Stimulated activated CD4-positive, alpha-beta T cell treated with anti-CD3 and anti-CD28 coated beads, Interleukin-1b, Interleukin-23, amount 100 ng/mL, for 24 hours (primary cell): ENCODE results near the gene GREM2.
A peak's percentile ranks its signal among the peaks of the same experiment; 100 is the strongest.

Experiments used
- DNase-seq, 4 experiments: peaks; one replicate each; pipeline ENCODE4 v3.0.0-alpha.2; 2020; ENCODE audit warnings: low read depth in 4 of 4, low spot score in 1 of 4

Gene GREM2

DNA sequence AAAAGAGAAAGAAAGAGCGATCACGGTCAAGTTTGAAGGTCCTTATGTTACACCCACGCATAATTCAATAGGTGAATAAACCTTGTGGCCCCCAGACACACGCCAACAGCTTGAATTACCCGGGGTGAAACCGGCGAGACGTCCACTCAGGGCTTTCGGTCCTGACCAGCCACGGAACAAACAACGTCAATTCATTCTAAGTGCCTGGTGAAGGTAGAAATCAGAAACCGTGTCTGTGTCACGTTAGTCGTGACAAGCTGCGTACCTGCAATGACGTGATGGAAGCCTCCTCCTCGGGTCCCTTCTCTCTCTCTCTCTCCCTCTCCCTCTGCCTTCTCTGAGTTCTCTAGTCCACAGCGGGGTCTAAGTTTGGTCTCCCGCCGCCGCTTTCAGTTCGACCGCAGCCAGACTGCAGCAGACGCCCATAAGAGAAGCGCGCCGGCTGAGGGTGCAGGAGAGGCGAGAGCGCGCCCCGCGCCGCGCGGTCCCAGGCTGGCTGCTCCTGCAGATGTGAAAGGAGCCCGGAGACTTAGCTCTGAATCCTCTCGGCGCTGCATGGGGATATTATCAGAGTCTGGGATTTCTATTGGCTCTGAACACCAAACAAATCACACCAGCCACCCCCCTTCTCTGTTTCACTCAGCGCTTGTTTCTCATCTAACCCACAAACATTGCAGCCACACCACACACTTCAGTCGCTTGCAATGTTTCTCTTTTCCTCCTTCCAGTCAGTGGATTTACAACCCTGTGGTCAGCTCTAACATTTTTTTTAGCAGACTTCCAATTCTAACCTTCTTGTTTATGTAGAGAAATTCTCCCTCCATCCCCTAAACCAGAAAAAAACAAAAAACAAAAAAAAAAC is at the start of gene GREM2:
Gene GREM2 (minus strand): TSS at position 537 of the 862 bp plus-strand sequence. CDS start 118,680 bp downstream, outside the sequence.
- peak in 2 of 4 experiments; percentile 0 to 16 for DNase-seq

DNA sequence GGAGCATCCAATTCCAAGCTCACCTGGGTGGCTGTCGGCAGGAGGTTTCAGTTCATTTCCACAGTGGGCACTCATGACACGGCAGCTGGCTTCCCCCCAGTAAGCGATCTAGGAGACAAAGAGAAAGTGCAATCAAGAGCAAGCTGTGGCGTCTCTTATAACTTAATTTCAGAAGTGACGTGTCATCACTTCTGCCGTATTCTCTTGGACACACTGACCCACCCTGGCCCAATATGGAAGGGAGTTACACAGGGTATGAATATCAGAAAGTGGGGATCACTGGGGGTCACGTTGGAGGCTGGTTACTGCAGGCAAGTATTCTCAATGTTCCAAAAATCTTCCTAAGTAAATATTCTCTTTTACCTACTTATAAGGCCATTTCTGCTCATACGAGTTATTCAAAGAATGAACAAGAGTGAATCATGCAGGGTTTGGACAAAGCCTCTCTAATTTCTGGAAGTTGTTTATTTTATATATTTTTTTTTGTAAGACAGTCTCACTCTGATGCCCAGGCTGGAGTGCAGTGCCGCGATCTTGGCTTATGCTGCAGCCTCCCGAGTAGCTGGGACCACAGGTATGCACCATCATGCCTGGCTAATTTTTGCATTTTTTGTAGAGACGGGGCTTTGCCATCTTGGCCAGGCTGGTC is 46.5 kb upstream of the GREM2 start:
- DNase-seq = no peak

DNA sequence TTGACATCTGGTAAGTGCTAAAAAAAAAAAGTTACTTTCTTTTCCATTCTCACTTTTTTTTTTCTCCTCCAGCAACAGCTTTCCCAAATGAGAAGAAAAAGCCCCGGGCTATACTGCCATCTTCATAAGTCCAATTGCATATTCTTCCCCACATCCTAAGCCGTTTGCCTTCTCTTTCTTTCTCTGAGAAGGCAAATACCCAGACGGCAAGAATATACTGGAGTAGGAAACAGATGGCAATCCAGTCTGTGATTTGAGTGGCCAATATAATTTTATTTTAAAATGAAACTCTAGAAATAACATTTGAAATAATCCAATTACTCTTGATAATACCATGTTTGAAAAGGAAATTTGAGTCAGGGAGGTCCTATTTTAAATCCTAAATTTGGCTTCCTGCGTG is 44.6 kb upstream of the GREM2 start:
- no peak for DNase-seq

DNA sequence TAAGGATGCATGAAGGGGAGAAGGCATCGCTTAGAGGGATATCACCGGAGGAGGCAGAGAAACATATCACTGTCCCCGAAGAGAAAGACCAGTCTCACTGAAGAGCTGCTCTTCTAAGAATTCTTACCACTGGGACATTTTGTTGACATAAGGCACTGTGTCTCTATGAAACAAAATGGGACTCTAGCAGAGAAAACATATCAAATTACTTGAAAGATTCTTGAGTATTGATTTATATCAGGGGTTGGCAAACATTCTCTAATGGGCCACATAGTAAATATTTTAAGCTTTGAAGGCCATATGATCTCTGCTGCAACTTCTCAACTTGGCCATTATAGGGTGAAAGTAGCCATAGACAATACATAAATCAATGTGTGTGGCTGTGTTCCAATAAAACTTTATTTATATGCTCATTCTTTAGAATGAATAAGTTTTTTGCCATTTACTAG is 41.0 kb upstream of the GREM2 start:
- no peak for DNase-seq

DNA sequence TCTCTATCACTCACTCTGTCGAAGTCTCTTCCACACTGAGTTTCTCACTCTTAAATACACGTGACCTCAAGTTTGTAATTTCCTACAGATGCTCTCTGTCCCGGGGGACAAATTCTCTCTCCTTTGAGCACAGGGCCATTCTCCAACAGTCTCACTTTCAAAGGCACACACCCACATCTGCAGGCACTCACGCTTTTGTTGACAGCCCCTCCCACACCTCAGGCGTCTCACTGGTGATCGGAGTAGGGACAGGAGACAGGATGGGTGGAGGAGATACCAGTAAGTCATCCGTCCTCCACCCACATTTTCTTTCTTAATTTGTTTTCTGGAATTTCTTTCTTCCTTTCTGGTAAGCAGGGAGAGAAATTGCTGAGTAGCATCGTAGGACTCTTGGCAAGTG is 40.6 kb upstream of the GREM2 start:
- no peak for DNase-seq

DNA sequence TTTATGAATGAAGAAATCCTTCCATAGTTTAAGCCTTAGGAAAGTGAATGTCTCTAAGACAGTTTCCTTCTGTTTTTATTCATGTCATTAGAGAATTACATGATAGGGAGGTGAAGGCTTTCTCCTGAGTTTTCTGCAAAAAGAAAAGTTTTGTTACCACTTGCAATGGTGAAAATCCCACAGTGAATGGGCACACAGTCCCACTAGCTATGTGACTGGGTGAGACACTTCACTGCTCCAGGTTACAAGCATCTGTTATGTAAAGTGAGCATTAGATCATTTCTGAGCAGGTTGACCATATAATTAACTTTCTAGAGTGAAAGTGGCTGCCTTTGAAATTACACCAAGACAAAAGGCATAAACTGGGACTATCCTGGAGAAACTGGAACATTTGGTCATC is 38.9 kb upstream of the GREM2 start:
- DNase-seq = no peak

DNA sequence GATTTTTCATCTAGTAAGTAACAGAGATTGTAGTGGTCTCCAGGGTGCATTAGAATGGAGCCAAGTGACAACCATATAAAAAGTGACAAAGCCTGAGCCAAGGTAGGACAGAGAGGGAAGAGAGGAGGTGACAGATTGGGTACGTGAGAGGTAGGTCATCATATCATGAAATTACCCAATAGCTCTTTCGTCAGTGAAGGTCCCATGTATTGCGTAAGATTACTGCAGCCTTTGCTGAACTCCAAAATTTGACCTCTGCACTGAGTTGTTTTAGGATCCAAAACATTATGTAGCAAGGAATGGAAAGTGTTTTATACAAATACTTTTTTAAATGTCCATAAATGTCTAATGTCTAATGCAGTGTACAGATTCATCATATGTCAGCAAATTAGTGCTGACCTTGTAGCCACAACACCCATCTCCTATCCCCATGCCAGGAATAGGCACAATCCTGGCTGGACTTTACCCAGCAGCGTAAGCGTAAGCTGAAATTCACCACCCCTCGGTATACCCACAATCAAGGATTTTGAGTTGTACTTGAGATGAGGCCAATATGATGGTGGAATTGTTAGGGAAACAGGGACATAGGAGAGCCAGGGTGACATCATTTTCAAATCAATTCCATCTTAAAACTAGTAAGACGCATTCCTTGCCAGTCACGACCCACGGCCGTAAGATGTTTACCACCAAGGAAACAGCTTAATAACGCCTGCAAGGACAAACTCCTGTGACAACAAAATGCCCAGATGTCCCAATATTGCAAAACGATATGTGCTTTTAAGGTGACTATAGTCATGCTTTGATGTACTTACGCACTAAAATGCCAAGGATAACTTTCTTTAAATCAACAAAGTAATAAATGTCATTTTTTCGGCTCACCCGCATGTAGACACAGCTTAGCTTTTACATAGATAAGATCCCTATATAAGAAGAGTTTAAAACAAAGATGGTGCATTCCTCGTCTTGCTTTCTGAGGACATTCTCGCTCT is 38.1 kb upstream of the GREM2 start:
- DNase-seq = no peak

DNA sequence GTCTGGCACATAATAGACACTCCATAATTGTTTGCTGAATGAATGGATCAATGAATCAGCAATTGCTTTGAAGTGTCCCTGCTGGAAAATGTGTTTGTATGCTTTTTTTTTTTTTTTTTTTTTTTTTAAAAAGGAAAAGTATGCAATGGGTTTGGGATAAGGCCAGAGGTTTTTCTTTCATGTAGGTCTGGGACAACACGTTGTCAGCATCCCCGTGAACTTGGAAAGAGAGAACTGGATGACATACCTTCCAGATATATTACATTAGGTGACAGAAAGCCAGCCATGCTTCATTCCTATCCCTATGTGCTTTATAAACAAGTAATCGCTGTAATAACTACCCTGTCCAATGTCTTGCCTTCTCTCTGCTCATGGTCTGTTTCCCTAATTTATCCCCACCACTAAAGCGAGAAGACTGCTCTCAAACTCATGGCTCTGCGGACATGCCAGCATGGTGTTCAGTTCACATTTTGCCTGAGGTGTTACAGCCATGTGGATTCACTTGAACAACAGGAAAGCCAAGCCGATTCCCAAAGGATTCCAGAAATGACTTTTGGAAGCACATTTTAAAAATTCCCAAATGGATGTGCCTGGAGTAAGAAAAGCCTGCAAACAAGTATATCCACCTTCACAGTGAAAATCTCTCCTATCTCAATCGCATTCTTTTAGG is 34.8 kb upstream of the GREM2 start:
- no peak for DNase-seq

DNA sequence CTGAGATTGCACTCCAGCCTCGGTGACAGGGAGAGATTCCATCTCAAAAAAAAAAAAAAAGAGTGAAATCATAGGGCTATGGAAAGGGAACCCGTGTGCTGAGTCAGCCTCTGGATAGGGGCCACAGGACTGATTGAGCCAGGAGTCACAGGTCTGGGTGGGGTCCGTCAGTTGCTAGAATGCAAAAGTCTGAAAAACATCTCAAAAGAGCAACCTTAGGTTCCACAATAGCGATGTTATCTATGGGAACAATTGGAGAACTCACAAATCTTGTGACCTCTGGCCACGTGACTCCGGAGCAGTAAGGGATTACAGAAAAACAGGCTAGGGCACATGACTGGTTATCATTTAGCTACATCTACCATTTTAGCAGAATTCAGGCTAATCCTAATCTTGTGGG is 32.8 kb upstream of the GREM2 start:
- DNase-seq = no peak

DNA sequence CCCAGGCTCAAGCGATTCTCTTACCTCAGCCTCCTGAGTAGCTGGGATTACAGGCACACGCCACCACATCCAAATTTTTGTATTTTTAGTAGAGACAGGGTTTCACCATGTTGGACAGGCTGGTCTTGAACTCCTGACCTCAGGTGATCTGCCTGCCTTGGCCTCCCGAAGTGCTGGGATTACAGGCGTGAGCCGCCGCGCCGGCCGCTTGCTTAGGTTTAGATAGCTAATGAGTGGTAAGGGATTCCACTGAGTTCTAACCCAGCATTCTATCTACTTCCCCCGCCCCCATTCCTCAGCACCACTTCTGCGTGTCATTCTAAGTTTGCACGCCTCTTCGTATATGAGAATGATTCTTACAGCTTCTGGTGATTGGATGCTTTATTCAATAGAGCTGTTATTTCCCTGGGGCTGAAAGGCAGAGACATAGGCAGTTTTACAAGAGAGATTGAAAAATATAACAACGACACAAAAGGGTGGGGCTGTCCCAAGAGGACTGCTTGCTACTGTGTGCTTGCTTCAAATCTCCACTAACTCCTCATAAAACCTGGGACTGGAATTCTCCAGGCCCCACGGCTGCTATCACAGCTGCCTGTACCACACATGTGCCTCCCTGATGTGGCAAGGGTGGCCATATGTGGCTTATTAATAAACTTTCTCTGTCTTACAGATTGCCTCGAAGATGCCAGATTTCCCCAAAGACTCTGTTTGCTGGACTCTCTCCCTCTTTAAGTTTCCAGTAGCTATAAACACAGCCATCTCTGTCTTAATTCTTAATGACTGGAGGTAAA is 23.7 kb upstream of the GREM2 start:
- no peak for DNase-seq

DNA sequence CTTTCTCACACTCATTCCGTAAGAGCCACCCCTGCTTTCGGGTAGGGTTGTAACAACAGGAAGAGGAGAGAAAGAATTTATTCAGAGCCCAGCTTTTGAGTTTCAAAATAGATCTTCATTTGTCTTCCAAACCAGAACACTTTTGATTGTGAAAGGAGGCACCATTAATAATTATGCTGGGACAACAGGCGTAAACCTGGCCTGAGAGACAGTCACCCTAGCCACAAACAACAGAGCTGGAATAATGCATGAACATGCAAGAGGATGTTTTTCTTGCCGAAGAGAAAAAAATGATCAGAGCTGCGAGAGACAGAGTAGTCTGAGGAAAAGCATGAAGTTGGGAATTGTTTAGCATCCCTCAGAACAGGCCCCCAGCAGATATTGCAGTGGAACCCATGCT is 18.5 kb upstream of the GREM2 start:
- no peak for DNase-seq

DNA sequence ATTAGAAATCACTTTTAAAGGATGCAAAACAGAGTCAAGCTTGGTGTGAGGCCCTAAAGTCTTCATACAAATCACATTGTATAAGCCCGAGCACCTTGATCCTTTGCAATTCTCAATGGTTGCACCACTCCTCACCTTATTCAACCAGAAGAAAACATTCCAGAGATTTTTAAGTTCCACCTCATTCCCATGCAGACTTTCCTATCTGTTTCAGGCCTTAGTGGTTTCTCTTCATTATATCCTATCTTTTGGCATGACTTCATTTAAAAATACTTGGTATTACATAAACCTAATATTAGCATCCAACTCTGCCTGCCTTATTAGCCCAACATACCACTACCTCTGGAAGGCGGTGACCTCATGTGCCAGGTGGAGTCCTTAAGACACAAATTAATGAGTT is 9.3 kb upstream of the GREM2 start:
- no peak for DNase-seq

DNA sequence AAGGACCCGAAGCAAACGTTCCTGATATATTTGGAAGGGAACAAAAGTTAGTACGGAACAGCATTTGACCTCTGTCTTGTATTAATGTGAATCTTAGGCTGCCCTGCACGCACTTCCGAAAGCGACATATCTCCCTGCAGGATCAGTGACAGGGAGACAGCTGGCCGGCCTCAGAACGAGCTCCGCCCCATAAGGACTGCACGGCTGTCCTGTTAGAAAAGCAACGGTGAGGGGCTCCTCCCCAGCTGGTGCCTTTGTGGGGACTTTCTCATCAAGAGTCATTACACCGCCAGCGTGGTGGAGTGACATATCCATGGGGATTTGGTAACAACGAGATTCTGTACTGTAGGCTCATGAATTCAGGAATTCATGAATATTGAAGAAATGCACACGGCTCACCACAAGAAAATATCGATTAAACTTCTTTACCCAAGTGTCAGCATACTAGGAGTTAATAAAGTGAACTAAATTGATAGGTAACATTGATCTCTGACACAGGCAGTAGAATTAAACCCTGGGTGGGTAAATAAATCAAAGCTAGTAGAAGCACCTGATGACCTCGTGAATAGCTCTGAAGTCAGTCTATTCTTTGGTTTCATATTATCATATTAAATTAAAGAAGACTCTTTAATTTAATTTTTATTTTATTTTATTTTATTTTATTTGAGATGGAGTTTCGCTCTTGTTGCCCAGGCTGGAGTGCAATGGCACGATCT is 8.1 kb upstream of the GREM2 start:
- no peak for DNase-seq

DNA sequence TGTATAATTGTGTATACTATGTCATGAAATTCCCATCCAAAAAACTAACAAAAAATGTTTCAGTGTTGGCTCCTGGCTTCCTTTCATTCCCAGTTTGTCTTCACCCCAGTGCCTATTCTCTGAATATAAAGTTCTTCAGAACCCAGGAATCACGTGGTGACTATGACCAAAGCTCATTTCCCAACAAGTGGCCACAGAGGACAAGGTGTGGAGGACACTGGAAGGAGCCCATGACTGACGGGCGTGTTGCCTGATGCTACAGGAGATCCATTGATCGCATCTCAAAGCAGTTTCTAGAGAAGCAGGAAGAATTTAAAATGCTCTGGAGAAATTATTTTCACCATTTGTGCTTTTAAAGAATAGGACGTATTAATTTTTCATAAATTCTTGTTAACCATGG is 7.4 kb upstream of the GREM2 start:
- DNase-seq = no peak

DNA sequence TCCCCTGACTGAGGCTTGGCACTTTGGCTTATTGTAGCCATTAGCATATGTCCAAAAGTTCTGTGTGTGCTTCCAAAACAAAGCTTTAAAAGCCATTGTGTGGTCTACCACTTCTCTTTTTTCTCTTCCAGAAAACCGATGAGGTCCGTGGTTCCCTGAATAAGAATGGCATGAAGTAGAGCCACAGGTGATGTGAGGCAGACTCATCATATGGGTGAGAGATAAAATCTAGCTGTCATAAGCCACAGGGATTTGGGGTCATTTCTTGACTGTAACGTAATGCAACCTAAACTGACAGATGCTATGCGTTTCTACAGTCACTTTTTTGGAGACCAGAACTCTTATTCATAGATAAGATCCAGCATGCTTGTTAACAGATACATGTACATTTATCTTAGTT is 7.0 kb upstream of the GREM2 start:
- no peak for DNase-seq

DNA sequence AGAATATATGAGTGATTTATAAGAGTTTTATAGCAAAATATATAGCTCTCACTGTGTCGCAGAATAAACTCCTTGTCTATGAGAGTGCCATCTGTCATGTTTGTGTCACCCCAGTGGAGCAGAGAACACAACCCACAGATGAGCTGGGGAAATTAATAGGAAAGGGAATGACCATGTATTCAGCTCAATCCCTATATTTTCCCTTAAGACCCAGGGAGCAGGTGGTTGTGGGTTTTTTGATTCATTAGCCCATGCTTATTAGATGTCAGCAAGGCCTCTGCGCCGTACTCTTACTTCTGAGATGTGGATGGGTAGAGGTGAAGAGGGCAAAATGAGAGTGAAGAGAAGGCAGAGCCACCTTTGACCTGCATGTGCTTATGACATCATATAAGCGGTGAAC is 4.1 kb upstream of the GREM2 start:
- no peak for DNase-seq

DNA sequence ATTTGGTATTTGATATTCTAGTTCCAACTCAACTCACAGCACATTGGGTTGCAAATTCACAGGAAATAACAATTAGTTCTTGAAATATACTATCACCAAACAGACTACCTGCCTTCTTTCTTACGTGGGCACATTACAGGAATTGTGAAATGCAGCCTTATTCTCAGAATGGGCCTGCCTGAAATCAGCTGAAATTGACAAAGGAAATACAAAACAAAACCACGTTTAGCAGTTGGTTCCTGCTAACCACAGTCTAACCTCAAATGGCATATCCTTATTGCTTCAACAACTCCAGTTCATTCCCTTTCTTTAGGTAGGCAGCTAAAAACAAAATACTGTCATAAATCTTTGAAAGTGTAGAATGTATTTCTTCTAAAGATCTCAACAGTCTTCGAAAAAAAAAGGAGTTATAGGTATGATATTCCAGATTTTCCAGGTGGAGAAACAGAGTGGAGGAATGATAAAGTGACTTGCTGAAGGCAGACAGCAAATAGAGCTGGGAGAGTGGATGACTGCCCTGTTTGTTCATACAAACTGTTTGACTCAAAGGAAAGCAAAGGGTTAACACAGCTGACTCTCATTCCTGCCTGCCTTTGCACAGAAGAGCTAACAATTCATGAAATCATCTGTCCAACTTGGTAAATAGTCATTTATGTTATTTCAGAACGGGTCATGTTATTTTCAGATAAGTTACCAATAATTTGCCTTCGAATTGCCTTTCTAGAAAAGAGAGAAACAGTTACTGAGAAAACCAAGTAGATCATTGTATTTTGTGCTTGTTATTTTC is 1.6 kb upstream of the GREM2 start:
- no peak for DNase-seq

DNA sequence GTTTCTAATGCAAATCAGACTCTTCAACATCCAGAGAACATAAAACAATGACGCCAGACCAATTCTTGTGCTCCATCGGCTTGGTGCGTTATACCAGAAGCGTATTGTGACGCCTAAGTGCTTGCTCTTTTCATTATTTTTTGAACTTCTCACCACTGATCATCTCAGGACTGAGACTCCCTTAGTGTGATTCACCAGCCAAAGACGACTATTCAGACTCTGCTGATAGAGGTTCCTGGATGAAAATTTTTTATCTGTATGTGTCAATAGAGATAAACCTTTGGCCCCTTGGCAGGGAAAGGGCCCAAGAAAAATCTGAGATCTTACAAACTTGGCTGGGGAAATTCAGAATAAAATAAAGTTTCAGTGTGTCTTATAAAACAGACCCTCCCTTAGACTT is 856 bp upstream of the GREM2 start:
- no peak for DNase-seq

DNA sequence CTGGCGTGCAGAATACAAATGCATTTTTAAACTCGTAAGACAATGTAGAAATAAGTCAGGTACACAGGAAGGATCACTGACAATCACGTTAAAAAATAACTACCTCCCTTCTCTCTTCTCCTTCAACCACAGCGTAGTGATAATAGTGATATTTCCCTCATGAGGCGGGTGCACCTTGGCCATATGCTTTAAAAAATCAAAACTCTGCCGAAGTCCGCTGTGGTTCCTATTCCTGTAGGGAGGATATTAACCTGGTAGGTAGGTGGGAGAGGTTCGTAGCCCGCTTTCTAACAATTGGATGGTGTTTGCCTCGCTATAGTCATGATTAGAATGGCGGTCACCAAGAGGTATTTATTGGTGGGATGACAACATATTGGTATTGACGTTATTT is 732 bp downstream of the GREM2 start:
- DNase-seq = no peak
